ENCODE data around the gene ANKAR.

DNA sequence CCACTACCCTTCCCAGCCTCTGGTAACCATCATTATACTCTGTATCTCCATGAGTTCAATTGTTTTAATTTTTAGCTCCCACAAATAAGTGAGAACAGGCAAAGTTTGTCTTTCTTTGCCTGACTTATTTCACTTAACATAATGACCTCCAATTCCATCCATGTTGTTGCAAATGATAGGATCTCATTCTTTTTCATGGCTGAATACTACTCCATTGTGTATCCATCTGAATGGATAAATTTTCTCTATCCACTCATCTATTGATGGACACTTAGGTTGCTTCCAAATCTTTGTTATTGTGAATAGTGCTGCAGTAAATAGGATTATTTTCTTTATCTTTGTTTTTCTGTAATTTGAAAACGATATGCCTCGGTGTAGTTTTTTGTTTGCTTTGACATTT is 26.2 kb downstream of the ANKAR start:
- TF ChIP-seq, protein P1, sequence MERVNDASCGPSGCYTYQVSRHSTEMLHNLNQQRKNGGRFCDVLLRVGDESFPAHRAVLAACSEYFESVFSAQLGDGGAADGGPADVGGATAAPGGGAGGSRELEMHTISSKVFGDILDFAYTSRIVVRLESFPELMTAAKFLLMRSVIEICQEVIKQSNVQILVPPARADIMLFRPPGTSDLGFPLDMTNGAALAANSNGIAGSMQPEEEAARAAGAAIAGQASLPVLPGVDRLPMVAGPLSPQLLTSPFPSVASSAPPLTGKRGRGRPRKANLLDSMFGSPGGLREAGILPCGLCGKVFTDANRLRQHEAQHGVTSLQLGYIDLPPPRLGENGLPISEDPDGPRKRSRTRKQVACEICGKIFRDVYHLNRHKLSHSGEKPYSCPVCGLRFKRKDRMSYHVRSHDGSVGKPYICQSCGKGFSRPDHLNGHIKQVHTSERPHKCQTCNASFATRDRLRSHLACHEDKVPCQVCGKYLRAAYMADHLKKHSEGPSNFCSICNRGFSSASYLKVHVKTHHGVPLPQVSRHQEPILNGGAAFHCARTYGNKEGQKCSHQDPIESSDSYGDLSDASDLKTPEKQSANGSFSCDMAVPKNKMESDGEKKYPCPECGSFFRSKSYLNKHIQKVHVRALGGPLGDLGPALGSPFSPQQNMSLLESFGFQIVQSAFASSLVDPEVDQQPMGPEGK (CRISPR knock-in tag; IDR thresholded peaks at IDR 0.05; ENCODE audit: borderline replicate concordance), result no peak
- TF ChIP-seq IRF2 (CRISPR knock-in tag; IDR thresholded peaks at IDR 0.05), result no peak

Measured in K562 (cell line).